Tibial nerve (tissue), 4 donors: ENCODE results near the gene EIF5A. TPM values are rescaled to one million over a fixed set of nuclear protein-coding genes. Genes with fewer than 3 reads are reported as not detected.

Experiments used
- DNase-seq, 2 donors: peaks; one replicate each; pipeline ENCODE4 v3.0.0-alpha.2; 2019; ENCODE audit warnings: low spot score in 2 of 2
- H3K27ac ChIP-seq, 4 donors: fragments of 200-600 bp; sonication (generic) in 3 of 4; one replicate each; pipeline ENCODE4 v1.5.1; 2017 to 2019; ENCODE audit warnings: mild to moderate bottlenecking in 1 of 4
- H3K27me3 ChIP-seq, 2 donors: fragments of 200-600 bp; sonication (generic) in 1 of 2; one replicate each; pipeline versions ENCODE4 v1.5.1 to v1.6.0; 2017 to 2019
- H3K36me3 ChIP-seq, 3 donors: fragments of 200-600 bp; sonication (generic); one replicate each; pipeline ENCODE4 v1.5.1; 2018 to 2019
- H3K4me1 ChIP-seq, 4 donors: fragments of 200-600 bp; sonication (generic) in 3 of 4; one replicate each; pipeline ENCODE4 v1.5.1; 2017 to 2019
- H3K4me3 ChIP-seq, 4 donors: fragments of 200-600 bp; sonication (generic) in 3 of 4; one replicate each; pipeline ENCODE4 v1.5.1; 2017 to 2019; ENCODE audit warnings: mild to moderate bottlenecking in 1 of 4, moderate library complexity in 1 of 4
- H3K9me3 ChIP-seq, 4 donors: fragments of 200-600 bp; sonication (generic) in 3 of 4; one replicate each; pipeline ENCODE4 v1.5.1; 2017 to 2019
- EP300 ChIP-seq, 2 donors: sonication (generic); formaldehyde crosslinking; IDR thresholded peaks; one replicate each; pipeline ENCODE4 v1.6.1; 2017; ENCODE audit warnings: antibody characterized with exemption in 2 of 2, mild to moderate bottlenecking in 1 of 2
- POLR2A ChIP-seq, 2 donors: fragments of 450-650 bp; IDR thresholded peaks; one replicate each; pipeline ENCODE4 v1.6.1; 2017; ENCODE audit warnings: antibody characterized with exemption in 2 of 2, mild to moderate bottlenecking in 2 of 2, moderate library complexity in 2 of 2
- WGBS, 2 donors: methylation state at CpG; one replicate each; pipeline ENCODE4 v1.1.5; 2018; 5-methylcytosine and 5-hydroxymethylcytosine counted together
- total RNA-seq, 4 donors: library from RNA; depleted of rRNA; stranded (reverse); fragments of >200 nt; gene quantifications; one replicate each; pipeline ENCODE4 v1.1.0, GENCODE V29; 2016
- TF ChIP-seq, protein P1 (sequence below), 5 experiments: fragments of 200-600 bp in 3 of 5; fragments of 450-650 bp in 2 of 5; sonication (generic) in 3 of 5; IDR thresholded peaks; one replicate each; pipeline ENCODE4 v1.5.1; 2016 to 2019; ENCODE audit warnings: antibody characterized with exemption in 5 of 5, mild to moderate bottlenecking in 3 of 5, moderate library complexity in 2 of 5

EIF5A gene
- total RNA-seq, 4 donors from 2014 or later = 106 to 278 (median 132) TPM

DNA sequence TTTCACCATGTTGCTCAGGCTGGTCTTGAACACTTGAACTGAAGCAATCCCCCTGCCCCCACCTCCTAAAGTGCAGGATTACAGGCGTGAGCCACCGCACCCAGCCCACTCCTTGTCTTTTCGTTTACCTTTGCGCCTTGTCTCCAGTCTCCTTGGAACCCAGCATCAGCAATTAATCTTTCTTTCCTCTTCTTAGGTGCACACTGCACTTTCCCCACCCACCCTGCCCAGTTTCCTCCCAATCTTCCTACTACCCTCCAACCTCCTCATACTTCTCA, 43.7 kb upstream of the EIF5A start:
- 55 to 56% methylated on average over 4 of the region's 4 CpGs for WGBS, 2 donors
- no peaks in the 10 kb centered on the region for H3K9me3 ChIP-seq
- H3K4me3 ChIP-seq = peak overlapping the region in 1 of 4 donors; percentile 41
- no peak for DNase-seq
- TF ChIP-seq EP300 (IDR thresholded peaks at IDR 0.05) (no peak), POLR2A (IDR thresholded peaks at IDR 0.05) (no peak)
- TF ChIP-seq, protein P1, sequence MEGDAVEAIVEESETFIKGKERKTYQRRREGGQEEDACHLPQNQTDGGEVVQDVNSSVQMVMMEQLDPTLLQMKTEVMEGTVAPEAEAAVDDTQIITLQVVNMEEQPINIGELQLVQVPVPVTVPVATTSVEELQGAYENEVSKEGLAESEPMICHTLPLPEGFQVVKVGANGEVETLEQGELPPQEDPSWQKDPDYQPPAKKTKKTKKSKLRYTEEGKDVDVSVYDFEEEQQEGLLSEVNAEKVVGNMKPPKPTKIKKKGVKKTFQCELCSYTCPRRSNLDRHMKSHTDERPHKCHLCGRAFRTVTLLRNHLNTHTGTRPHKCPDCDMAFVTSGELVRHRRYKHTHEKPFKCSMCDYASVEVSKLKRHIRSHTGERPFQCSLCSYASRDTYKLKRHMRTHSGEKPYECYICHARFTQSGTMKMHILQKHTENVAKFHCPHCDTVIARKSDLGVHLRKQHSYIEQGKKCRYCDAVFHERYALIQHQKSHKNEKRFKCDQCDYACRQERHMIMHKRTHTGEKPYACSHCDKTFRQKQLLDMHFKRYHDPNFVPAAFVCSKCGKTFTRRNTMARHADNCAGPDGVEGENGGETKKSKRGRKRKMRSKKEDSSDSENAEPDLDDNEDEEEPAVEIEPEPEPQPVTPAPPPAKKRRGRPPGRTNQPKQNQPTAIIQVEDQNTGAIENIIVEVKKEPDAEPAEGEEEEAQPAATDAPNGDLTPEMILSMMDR (IDR thresholded peaks at IDR 0.05) = no peak
- H3K27me3 ChIP-seq = peaks cover 0 to 55% of the 10 kb centered on the region in 2 donors
- H3K27ac ChIP-seq = peak overlapping the region in 1 of 4 donors; percentile 76
- peaks cover 0 to 38% (median 13%) of the 10 kb centered on the region in 4 donors for H3K4me1 ChIP-seq
- H3K36me3 ChIP-seq = peaks cover 0 to 13% (median 0%) of the 10 kb centered on the region in 3 donors

DNA sequence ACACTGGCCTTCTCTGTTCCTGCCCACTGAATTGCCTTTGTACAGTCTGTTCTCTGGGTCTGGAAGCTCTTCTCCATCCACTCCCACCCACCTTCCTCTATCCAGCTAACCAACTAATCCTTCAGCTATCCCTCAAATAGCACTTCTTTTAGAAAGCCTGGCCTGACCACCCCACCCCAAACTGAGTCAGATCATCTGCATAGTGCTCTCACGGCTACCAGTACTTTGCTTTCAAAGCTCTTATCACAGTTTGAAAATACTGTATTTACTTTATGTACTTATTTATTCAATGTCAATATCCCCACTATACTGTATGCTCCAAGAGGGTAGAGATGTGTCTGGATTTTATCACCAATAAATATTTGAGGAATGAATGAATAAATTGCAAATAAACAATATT, 40.6 kb upstream of the EIF5A start:
- DNase-seq = no peak
- H3K27me3 ChIP-seq = peaks cover 0 to 39% of the 10 kb centered on the region in 2 donors
- no peak overlapping the region for H3K27ac ChIP-seq
- no peak overlapping the region for H3K4me3 ChIP-seq
- H3K9me3 ChIP-seq = no peaks in the 10 kb centered on the region
- H3K36me3 ChIP-seq = no peaks in the 10 kb centered on the region
- TF ChIP-seq POLR2A (IDR thresholded peaks at IDR 0.05) = no peak
- no peak for TF ChIP-seq EP300 (IDR thresholded peaks at IDR 0.05)
- TF ChIP-seq, protein P1 (IDR thresholded peaks at IDR 0.05) = no peak
- WGBS, 2 donors = 38 to 42% methylated on average over 1 of the region's 1 CpG
- peaks cover 0 to 21% (median 4%) of the 10 kb centered on the region in 4 donors for H3K4me1 ChIP-seq

DNA sequence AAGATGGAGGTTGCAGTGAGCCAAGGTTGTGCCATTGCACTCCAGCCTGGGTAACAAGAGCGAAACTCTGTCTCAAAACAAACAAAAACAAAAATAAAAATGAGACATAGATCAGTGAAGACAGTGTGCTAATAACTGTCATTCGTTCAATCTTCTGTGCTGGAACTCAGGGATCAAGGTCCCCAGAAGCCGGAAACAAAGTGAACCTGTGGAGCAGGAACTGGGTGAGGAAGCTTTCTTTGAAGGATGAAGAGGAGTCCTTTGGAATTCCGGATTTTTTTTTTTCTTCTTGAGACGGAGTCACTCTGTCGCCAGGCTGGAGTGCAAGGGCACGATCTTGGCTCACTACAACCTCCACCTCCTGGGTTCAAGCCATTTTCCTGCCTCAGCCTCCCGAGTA, 28.0 kb upstream of the EIF5A start:
- no peaks in the 10 kb centered on the region for H3K36me3 ChIP-seq
- TF ChIP-seq, protein P1 (IDR thresholded peaks at IDR 0.05) = no peak
- TF ChIP-seq EP300 (IDR thresholded peaks at IDR 0.05) (no peak), POLR2A (IDR thresholded peaks at IDR 0.05) (no peak)
- DNase-seq = no peak
- no peaks in the 10 kb centered on the region for H3K9me3 ChIP-seq
- peaks cover 0 to 27% (median 13%) of the 10 kb centered on the region in 4 donors for H3K4me1 ChIP-seq
- no peak overlapping the region for H3K4me3 ChIP-seq
- peaks cover 0 to 18% of the 10 kb centered on the region in 2 donors for H3K27me3 ChIP-seq
- WGBS, 2 donors = 82 to 87% methylated on average over 8 of the region's 8 CpGs
- peak overlapping the region in 1 of 4 donors; percentile 5 for H3K27ac ChIP-seq

DNA sequence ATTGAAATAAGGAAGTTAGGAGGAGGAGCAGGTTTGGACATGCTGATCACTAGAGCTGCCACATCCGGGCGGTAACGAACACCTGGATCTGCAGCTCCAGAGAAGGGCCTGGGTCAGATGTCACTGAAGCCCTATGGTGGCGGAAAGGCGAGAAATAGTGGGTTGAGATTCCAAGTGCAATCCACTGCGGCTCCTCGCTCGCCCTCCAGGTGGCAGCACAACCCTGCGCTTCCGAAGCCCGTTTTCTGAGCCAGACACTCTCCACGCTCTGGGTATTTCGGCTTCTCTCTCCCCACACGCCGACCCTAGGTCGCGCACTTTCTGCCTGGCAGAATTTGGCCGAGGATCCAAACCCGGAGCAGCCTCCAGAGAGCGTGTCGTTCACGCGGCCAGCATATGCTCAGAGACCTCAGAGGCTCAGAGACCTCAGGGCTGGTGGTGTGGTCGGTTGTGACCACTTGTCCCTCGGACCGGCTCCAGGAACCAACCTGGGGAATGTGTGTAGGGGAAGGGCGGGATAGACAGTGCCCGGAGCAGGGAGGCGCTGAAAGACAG, 26.8 kb upstream of the EIF5A start:
- TF ChIP-seq, protein P1 (IDR thresholded peaks at IDR 0.05) = peak; percentile 91 to 97 (median 95)
- TF ChIP-seq POLR2A (IDR thresholded peaks at IDR 0.05) = no peak
- peak in 1 of 2 donors; percentile 38 for TF ChIP-seq EP300 (IDR thresholded peaks at IDR 0.05)
- peak; percentile 70 to 72 for DNase-seq
- H3K36me3 ChIP-seq = no peaks in the 10 kb centered on the region

DNA sequence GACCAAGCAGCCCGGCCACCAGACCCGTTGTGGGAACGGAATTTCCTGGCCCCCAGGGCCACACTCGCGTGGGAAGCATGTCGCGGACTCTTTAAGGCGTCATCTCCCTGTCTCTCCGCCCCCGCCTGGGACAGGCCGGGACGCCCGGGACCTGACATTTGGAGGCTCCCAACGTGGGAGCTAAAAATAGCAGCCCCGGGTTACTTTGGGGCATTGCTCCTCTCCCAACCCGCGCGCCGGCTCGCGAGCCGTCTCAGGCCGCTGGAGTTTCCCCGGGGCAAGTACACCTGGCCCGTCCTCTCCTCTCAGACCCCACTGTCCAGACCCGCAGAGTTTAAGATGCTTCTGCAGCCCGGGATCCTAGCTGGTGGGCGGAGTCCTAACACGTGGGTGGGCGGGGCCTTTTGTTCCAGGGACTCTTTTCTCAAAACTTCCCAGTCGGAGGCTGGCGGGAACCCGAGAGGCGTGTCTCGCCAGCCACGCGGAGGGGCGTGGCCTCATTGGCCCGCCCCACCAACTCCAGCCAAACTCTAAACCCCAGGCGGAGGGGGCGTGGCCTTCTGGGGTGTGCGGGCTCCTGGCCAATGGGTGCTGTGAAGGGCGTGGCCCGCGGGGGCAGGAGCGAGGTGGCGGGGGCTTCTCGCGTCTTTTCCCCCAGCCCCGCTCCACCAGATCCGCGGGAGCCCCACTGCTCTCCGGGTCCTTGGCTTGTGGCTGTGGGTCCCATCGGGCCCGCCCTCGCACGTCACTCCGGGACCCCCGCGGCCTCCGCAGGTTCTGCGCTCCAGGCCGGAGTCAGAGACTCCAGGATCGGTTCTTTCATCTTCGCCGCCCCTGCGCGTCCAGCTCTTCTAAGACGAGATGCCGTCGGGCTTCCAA, 26.1 kb upstream of the EIF5A start, which contains the start of gene SLC2A4:
SLC2A4 (plus strand) TSS at position 645 of the 879 bp plus-strand sequence; CDS start at position 862, 217 bp downstream.
- Histone ChIP-seq H3K4me1 (peaks cover 0 to 27% (median 13%) of the 10 kb centered on the region in 4 donors), H3K27ac (peak within 1 kb of the TSS; percentile 21 to 86 (median 73)), H3K36me3 (no peaks in the 10 kb centered on the region), H3K9me3 (no peaks in the 10 kb centered on the region), H3K4me3 (peak within 1 kb of the TSS; percentile 5 to 59 (median 26)), H3K27me3 (peaks cover 0 to 20% of the 10 kb centered on the region in 2 donors)
- TF ChIP-seq POLR2A (IDR thresholded peaks at IDR 0.05) (peak in 1 of 2 donors; percentile 12), EP300 (IDR thresholded peaks at IDR 0.05) (peak; percentile 51 to 70)
- TF ChIP-seq, protein P1 (IDR thresholded peaks at IDR 0.05) = no peak
- 1% methylated on average over 25 to 45 of the region's 71 CpGs for WGBS, 2 donors
- DNase-seq = peak; percentile 87 to 95

More for the DNA sequence above, 26.8 kb upstream of the EIF5A start:
- Histone ChIP-seq H3K27ac (peak overlapping the region; percentile 21 to 86 (median 73)), H3K4me1 (peaks cover 0 to 27% (median 13%) of the 10 kb centered on the region in 4 donors), H3K27me3 (peaks cover 0 to 18% of the 10 kb centered on the region in 2 donors), H3K9me3 (no peaks in the 10 kb centered on the region), H3K4me3 (peak overlapping the region; percentile 5 to 59 (median 26))
- WGBS, 2 donors = 1% methylated on average over 25 to 26 of the region's 29 CpGs
